Measurements from ENCODE around the gene ACAP3. TPM values are rescaled to one million over a fixed set of nuclear protein-coding genes. Genes with fewer than 3 reads are reported as not detected.

The ACAP3 gene
- total and polyA plus RNA-seq, 2 donors (not counting 3 experiments of a cell fraction or from before 2014, with no cell fraction given), result 27.8 to 39.0 TPM

DNA sequence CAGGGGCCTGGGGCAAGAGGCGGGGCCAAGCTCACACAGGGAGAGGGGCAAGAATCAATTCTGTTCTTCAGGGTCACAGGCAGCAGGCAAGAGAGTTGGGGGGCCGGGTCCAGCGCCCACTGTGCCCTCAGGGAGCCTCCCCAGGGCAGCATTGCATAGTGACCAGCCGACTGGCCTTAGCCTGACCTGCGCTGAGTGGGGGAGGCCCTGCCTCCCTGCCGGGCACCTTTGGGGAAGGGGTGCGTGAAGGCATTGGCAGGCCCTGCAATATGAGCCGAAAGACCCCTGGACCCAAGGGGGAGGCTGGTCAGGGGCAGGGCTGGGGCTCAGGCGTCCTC, 15.3 kb downstream of the ACAP3 start:
- ChIA-PET CTCF (interaction anchor here (0.6 to 5.5 kb wide), 31 partner anchors 11 to 326 kb away, joined by 3 to 286 read pairs (median 4); partner anchors contain the start of genes C1orf159, ISG15, PERM1 and RNF223), POLR2A (interaction anchor here (1.0 kb wide), 1 partner anchor 170 kb away, joined by 4 read pairs; no protein-coding TSS in a partner anchor)
- H3K9ac ChIP-seq (replicated peaks; ENCODE audit: extremely low read depth, insufficient read depth, low read length), result no peak overlapping the region
- H2AFZ ChIP-seq (ENCODE audit: low read depth, low read length), result no peak overlapping the region
- no peak for FAIRE-seq
- no peak overlapping the region for H3K4me3 ChIP-seq (replicated peaks in 1 of 3; ENCODE audit: insufficient read depth in 1 of 3, low read depth in 1 of 3, low read length in 3 of 3)
- H3K79me2 ChIP-seq (ENCODE audit: control insufficient read depth, insufficient read depth, low read length), result no peaks in the 10 kb centered on the region
- intact Hi-C loops (cut with micrococcal nuclease) (no loop called here), dilution Hi-C loops (cut with MboI; ENCODE audit: extremely low pct_ligation_motif_present, low sequenced_read_pairs) (no loop called here)
- no peak overlapping the region for H3K27ac ChIP-seq (ENCODE audit: insufficient read depth, low read depth, low read length)
- H3K36me3 ChIP-seq (ENCODE audit: control insufficient read depth in 2 of 2, extremely low read depth in 1 of 2, insufficient read depth in 2 of 2, low read length in 2 of 2), result no peaks in the 10 kb centered on the region
- BruUV-seq (replicated peaks), result TSS peak; percentile 38
- no peaks in the 10 kb centered on the region for H4K20me1 ChIP-seq (replicated peaks; ENCODE audit: control insufficient read depth, extremely low read depth, insufficient read depth, low read length)
- no peak for DNase-seq (ENCODE audit: low read depth, low spot score)
- no peaks in the 10 kb centered on the region for H3K27me3 ChIP-seq (ENCODE audit: control insufficient read depth in 2 of 2, insufficient read depth in 2 of 2, low read length in 2 of 2)
- no peaks in the 10 kb centered on the region for H3K9me3 ChIP-seq (replicated peaks; ENCODE audit: control insufficient read depth, insufficient read depth, low read length)
- H3K4me2 ChIP-seq (ENCODE audit: insufficient read depth, low read length), result no peak overlapping the region
- no peaks in the 10 kb centered on the region for H3K4me1 ChIP-seq (ENCODE audit: control insufficient read depth, extremely low read depth, insufficient read depth, low read length)
- no peaks in the 10 kb centered on the region for H3K9me1 ChIP-seq (replicated peaks; ENCODE audit: control insufficient read depth, extremely low read depth, insufficient read depth, low read length)
- TF ChIP-seq EZH2 (IDR thresholded peaks at IDR 0.05; ENCODE audit: borderline replicate concordance, low read depth, low read length, severe bottlenecking) (no peak), JUN (IDR thresholded peaks at IDR 0.05; ENCODE audit: borderline replicate concordance, insufficient read depth, insufficient read length, low read depth) (no peak), POLR2A (IDR thresholded peaks at IDR 0.05; ENCODE audit: low read depth, low read length) (no peak), GATA2 (IDR thresholded peaks at IDR 0.05; ENCODE audit: insufficient read depth, insufficient read length, low read depth, low read length) (no peak), POLR2AphosphoS5 (IDR thresholded peaks at IDR 0.05; ENCODE audit: insufficient read depth, low read depth, low read length) (no peak), MYC (IDR thresholded peaks at IDR 0.05; ENCODE audit: low read depth, low read length) (no peak), FOS (IDR thresholded peaks at IDR 0.05; ENCODE audit: borderline replicate concordance, insufficient read depth, low read length) (no peak)
- TF ChIP-seq, protein P1, sequence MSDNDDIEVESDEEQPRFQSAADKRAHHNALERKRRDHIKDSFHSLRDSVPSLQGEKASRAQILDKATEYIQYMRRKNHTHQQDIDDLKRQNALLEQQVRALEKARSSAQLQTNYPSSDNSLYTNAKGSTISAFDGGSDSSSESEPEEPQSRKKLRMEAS (IDR thresholded peaks at IDR 0.05; ENCODE audit: insufficient read depth, insufficient read length), result no peak
- TF ChIP-seq, protein P2, sequence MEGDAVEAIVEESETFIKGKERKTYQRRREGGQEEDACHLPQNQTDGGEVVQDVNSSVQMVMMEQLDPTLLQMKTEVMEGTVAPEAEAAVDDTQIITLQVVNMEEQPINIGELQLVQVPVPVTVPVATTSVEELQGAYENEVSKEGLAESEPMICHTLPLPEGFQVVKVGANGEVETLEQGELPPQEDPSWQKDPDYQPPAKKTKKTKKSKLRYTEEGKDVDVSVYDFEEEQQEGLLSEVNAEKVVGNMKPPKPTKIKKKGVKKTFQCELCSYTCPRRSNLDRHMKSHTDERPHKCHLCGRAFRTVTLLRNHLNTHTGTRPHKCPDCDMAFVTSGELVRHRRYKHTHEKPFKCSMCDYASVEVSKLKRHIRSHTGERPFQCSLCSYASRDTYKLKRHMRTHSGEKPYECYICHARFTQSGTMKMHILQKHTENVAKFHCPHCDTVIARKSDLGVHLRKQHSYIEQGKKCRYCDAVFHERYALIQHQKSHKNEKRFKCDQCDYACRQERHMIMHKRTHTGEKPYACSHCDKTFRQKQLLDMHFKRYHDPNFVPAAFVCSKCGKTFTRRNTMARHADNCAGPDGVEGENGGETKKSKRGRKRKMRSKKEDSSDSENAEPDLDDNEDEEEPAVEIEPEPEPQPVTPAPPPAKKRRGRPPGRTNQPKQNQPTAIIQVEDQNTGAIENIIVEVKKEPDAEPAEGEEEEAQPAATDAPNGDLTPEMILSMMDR (IDR thresholded peaks at IDR 0.05; ENCODE audit: extremely low read depth in 1 of 2, insufficient read depth in 1 of 2, low read depth in 1 of 2, low read length in 2 of 2), result no peak

All from endothelial cell of umbilical vein (primary cell).